ENCODE results near the gene RRP1B. TPM values are rescaled to one million over a fixed set of nuclear protein-coding genes. Genes with fewer than 3 reads are reported as not detected.
A peak's percentile ranks its signal among the peaks of the same experiment; 100 is the strongest.

The RRP1B gene
- total RNA-seq, 1 donor from 2014 or later = 34.6 TPM

- Mint-ChIP-seq H3K4me3 (no peak overlapping the region), H3K4me1 (no peaks in the 10 kb centered on the region), H3K9me3 (no peaks in the 10 kb centered on the region), H3K27ac (no peak overlapping the region), H3K36me3 (peaks cover under 1% of the 10 kb centered on the region), H3K27me3 (ENCODE audit: low read depth) (no peaks in the 10 kb centered on the region)
- TF ChIP-seq CTCF (IDR thresholded peaks at IDR 0.05; ENCODE audit: unreplicated experiment) = no peak
- no peak for DNase-seq (ENCODE audit: low spot score in 2 of 2, unreplicated experiment in 2 of 2)
These were observed 23.9 kb upstream of the RRP1B start for GRCh38 chr21:43635436-43635835.

- no peaks in the 10 kb centered on the region for H3K27me3 Mint-ChIP-seq (ENCODE audit: low read depth)
- H3K9me3 Mint-ChIP-seq = no peaks in the 10 kb centered on the region
- no peaks in the 10 kb centered on the region for H3K36me3 Mint-ChIP-seq
- no peak for DNase-seq (ENCODE audit: low spot score in 2 of 2, unreplicated experiment in 2 of 2)
- H3K4me1 Mint-ChIP-seq = no peaks in the 10 kb centered on the region
- no peak overlapping the region for H3K4me3 Mint-ChIP-seq
- H3K27ac Mint-ChIP-seq = no peak overlapping the region
- TF ChIP-seq CTCF (IDR thresholded peaks at IDR 0.05; ENCODE audit: unreplicated experiment) = no peak
These were observed 21.7 kb upstream of the RRP1B start for GRCh38 chr21:43637530-43638158.

GRCh38 chr21:43639470-43640353 lies 19.6 kb upstream of the RRP1B start:
- no peak for DNase-seq (ENCODE audit: low spot score in 2 of 2, unreplicated experiment in 2 of 2)
- H3K4me3 Mint-ChIP-seq = no peak overlapping the region
- H3K27ac Mint-ChIP-seq = no peak overlapping the region
- no peaks in the 10 kb centered on the region for H3K9me3 Mint-ChIP-seq
- TF ChIP-seq CTCF (IDR thresholded peaks at IDR 0.05; ENCODE audit: unreplicated experiment) = no peak
- H3K27me3 Mint-ChIP-seq (ENCODE audit: low read depth) = no peaks in the 10 kb centered on the region
- no peaks in the 10 kb centered on the region for H3K36me3 Mint-ChIP-seq
- H3K4me1 Mint-ChIP-seq = peaks cover 12% of the 10 kb centered on the region

- Mint-ChIP-seq H3K9me3 (no peaks in the 10 kb centered on the region), H3K4me3 (no peak overlapping the region), H3K36me3 (no peaks in the 10 kb centered on the region), H3K27me3 (ENCODE audit: low read depth) (no peaks in the 10 kb centered on the region), H3K4me1 (peaks cover 16% of the 10 kb centered on the region), H3K27ac (peak overlapping the region; percentile 6)
- DNase-seq (ENCODE audit: low spot score in 2 of 2, unreplicated experiment in 2 of 2) = no peak
- peak; percentile 29 for TF ChIP-seq CTCF (IDR thresholded peaks at IDR 0.05; ENCODE audit: unreplicated experiment)
These were observed 19.0 kb upstream of the RRP1B start for GRCh38 chr21:43640400-43640799.

- H3K27me3 Mint-ChIP-seq (ENCODE audit: low read depth) = no peaks in the 10 kb centered on the region
- peaks cover 26% of the 10 kb centered on the region for H3K4me1 Mint-ChIP-seq
- H3K4me3 Mint-ChIP-seq = no peak overlapping the region
These were observed 16.2 kb upstream of the RRP1B start for GRCh38 chr21:43643193-43643592.

More at GRCh38 chr21:43643193-43643592, 16.2 kb upstream of the RRP1B start:
- Mint-ChIP-seq H3K27ac (peak overlapping the region; percentile 54), H3K36me3 (no peaks in the 10 kb centered on the region), H3K9me3 (no peaks in the 10 kb centered on the region)
- no peak for DNase-seq (ENCODE audit: low spot score in 2 of 2, unreplicated experiment in 2 of 2)
- TF ChIP-seq CTCF (IDR thresholded peaks at IDR 0.05; ENCODE audit: unreplicated experiment) = no peak

Measured in mesothelial cell of epicardium (in vitro differentiated cells).